Measurements from ENCODE around the gene PCDHGB2.
"Not testable (repeated sequence)": the region's sequence is repeated elsewhere in the genome, so short reads cannot be mapped to it uniquely, and the experiment has no call there.

GRCh38 chr5:141407790-141408505 lies 48.2 kb downstream of the PCDHGB2 start, which contains the start of gene PCDHGB6:
- TF ChIP-seq CTCF (IDR thresholded peaks at IDR 0.05; ENCODE audit: insufficient read depth, low read length); GABPA (IDR thresholded peaks at IDR 0.05; ENCODE audit: low read depth): not testable (repeated sequence)

All from HL-60 (cell line).